Measurements from ENCODE around the gene LGMN. TPM values are rescaled to one million over a fixed set of nuclear protein-coding genes. Genes with fewer than 3 reads are reported as not detected.

LGMN gene
- total RNA-seq, 1 donor from 2014 or later: 34.0 TPM

- Histone ChIP-seq H3K27me3 (ENCODE audit: control insufficient read depth, insufficient read depth, low read length) (no peaks in the 10 kb centered on the region), H3K36me3 (ENCODE audit: control insufficient read depth, insufficient read depth, low read length) (peaks cover 1% of the 10 kb centered on the region), H3K4me3 (ENCODE audit: low read depth, low read length) (no peak overlapping the region)
- TF ChIP-seq, protein P1, sequence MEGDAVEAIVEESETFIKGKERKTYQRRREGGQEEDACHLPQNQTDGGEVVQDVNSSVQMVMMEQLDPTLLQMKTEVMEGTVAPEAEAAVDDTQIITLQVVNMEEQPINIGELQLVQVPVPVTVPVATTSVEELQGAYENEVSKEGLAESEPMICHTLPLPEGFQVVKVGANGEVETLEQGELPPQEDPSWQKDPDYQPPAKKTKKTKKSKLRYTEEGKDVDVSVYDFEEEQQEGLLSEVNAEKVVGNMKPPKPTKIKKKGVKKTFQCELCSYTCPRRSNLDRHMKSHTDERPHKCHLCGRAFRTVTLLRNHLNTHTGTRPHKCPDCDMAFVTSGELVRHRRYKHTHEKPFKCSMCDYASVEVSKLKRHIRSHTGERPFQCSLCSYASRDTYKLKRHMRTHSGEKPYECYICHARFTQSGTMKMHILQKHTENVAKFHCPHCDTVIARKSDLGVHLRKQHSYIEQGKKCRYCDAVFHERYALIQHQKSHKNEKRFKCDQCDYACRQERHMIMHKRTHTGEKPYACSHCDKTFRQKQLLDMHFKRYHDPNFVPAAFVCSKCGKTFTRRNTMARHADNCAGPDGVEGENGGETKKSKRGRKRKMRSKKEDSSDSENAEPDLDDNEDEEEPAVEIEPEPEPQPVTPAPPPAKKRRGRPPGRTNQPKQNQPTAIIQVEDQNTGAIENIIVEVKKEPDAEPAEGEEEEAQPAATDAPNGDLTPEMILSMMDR (IDR thresholded peaks at IDR 0.05; ENCODE audit: insufficient read depth, low read length, severe bottlenecking): no peak
- DNase-seq (ENCODE audit: low read depth) (no peak), FAIRE-seq (no peak)
Observed at GRCh38 chr14:92657457-92658142, 90.8 kb downstream of the LGMN start.

DNA sequence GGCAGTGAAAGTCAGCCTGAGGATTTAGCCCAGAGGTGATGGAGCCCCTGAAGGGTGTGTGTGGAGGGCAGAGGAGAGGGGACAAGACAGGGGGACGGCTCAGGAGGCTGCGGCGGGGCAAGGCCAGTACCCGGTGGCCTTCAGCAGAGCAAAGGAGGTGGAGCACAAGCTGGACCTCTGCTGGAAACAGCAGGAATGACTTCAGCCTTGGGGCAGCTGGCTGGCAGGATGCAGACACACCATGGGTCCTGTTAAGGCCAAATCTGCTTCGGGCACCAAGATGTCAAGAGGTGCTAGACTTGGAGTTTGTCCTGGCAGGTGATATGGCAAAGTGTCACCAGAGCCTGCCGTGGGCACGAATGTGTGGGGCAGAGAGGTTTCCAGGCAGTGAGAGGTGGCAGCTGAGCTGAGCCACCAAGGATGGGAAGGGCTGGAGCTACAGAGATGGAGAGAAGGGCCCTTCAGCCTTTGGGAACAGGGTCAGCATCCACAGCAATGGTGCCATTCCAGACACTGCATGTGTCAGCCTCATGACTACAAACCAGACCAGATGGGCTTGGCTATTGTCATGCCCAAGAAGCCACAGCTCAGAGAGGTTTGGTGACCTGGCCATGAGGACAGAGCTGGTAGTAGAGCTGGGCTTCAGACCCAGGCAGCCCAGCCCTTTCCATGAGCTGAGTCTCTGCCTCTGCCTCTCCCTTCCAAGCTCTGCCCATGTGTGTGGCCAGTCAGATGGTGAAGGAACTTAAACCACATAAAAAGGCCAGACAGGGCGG lies 91.9 kb downstream of the LGMN start:
- no peaks in the 10 kb centered on the region for H3K27me3 ChIP-seq (ENCODE audit: control insufficient read depth, insufficient read depth, low read length)
- no peak overlapping the region for H3K4me3 ChIP-seq (ENCODE audit: low read depth, low read length)
- peaks cover 1% of the 10 kb centered on the region for H3K36me3 ChIP-seq (ENCODE audit: control insufficient read depth, insufficient read depth, low read length)
- TF ChIP-seq, protein P1 (IDR thresholded peaks at IDR 0.05; ENCODE audit: insufficient read depth, low read length, severe bottlenecking): no peak
- DNase-seq (ENCODE audit: low read depth): no peak
- FAIRE-seq: no peak

DNA sequence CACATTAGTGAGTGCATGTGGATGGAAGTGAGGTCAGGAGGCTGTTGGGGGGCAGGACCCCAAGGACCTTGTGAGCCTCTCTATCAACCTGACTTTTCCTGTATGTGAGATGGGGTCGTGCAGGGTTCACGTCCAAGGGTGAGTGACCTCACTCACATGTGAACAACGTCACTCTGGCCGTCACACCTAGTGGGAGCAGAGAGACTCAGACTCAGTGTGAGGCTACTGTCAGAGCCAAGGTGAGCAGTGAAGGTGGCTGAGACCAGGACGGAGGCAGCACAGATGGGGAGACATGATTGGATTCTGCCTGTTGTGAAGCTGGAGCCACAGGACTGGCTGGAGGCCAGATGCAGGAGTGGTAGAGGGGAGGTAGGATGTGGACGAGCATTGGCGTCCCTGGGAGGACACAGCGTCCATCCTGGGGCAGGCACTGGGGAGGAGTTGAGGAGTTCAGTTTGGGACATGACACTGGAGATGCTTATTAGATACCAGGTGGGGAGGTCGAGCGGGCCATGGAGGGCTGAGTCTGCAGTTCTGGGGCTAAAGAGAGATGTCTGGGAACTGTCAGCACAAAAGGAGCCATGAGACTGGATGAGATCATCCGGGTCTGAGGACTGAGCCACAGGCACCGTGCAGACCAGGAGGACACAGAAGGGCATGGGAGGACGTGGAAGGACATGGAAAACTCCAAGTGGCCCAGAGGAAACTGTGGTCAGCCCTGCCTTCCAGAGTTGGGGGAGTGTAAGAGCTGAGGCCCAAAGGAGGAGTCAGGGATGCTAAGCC lies 92.8 kb downstream of the LGMN start:
- TF ChIP-seq, protein P1 (IDR thresholded peaks at IDR 0.05; ENCODE audit: insufficient read depth, low read length, severe bottlenecking): no peak
- no peak overlapping the region for H3K4me3 ChIP-seq (ENCODE audit: low read depth, low read length)
- H3K36me3 ChIP-seq (ENCODE audit: control insufficient read depth, insufficient read depth, low read length): peaks cover 1% of the 10 kb centered on the region
- FAIRE-seq (peak; percentile 79), DNase-seq (ENCODE audit: low read depth) (no peak)
- H3K27me3 ChIP-seq (ENCODE audit: control insufficient read depth, insufficient read depth, low read length): no peaks in the 10 kb centered on the region

DNA sequence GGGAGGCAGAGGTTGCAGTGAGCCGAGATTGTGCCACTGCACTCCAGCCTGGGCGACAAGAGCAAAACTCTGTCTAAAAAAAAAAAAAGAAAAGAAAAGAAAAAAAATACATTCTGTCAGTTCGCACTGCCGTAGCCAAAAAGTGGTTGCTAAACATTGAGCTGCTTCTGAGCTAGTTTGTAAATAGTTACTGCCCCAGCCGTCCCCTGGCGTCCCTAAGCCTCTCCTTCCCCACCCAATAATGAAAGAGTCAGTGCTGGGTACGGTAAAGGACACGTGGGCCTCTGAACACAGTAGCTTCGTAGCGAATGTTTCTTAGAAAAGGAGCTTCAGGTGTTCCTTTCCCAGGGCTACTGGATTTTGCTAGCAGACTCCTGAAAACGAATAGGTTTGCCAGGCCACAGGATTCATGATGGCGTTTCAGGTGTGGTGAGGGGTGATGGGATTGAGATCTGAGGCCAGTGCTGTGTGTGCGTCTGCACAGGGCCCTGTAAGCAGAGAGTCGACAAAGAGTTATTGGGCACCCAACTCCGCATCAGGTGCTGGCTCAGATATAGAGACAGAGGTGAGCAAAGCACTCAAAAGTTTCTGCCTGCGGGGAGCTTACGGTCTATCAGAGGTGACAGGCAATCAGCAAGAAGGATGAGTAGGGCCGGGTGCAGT lies 94.1 kb downstream of the LGMN start:
- TF ChIP-seq, protein P1 (IDR thresholded peaks at IDR 0.05; ENCODE audit: insufficient read depth, low read length, severe bottlenecking): no peak
- FAIRE-seq: no peak
- no peaks in the 10 kb centered on the region for H3K27me3 ChIP-seq (ENCODE audit: control insufficient read depth, insufficient read depth, low read length)
- no peak for DNase-seq (ENCODE audit: low read depth)
- no peak overlapping the region for H3K4me3 ChIP-seq (ENCODE audit: low read depth, low read length)
- H3K36me3 ChIP-seq (ENCODE audit: control insufficient read depth, insufficient read depth, low read length): peaks cover 1% of the 10 kb centered on the region

Other genes with a start within 250 kb of the LGMN start
- gene RIN3, start 234.8 kb downstream of the LGMN start, total RNA-seq: 2.9 and 3.5 TPM in 2 replicates
- gene GOLGA5, start 45.7 kb upstream of the LGMN start, total RNA-seq: 38.3 and 41.9 TPM in 2 replicates
- gene CHGA, start 174.5 kb upstream of the LGMN start, total RNA-seq: not detected in 2 replicates